ENCODE results near the gene ADGRV1.
"Not testable (repeated sequence)": the region's sequence is repeated elsewhere in the genome, so short reads cannot be mapped to it uniquely, and the experiment has no call there.

The ADGRV1 gene

GRCh38 chr5:91007780-91008402 lies 449.3 kb downstream of the ADGRV1 start:
- no peak for DNase-seq

GRCh38 chr5:91010090-91010489 lies 451.5 kb downstream of the ADGRV1 start:
- no peak for DNase-seq

- no peak for DNase-seq
Measured at GRCh38 chr5:91011029-91011428, 452.4 kb downstream of the ADGRV1 start.

GRCh38 chr5:91012867-91013266 lies 454.3 kb downstream of the ADGRV1 start:
- not testable (repeated sequence) for DNase-seq

GRCh38 chr5:91016322-91016721 lies 457.7 kb downstream of the ADGRV1 start:
- no peak for DNase-seq

GRCh38 chr5:91016954-91017700 lies 458.5 kb downstream of the ADGRV1 start:
- no peak for DNase-seq

- DNase-seq: no peak
Measured at GRCh38 chr5:91018200-91018599, 459.6 kb downstream of the ADGRV1 start.

- DNase-seq: no peak
Measured at GRCh38 chr5:91018712-91019371, 460.2 kb downstream of the ADGRV1 start.

GRCh38 chr5:91020065-91020800 lies 461.6 kb downstream of the ADGRV1 start:
- no peak for DNase-seq

GRCh38 chr5:91022518-91022917 lies 463.9 kb downstream of the ADGRV1 start:
- no peak for DNase-seq

GRCh38 chr5:91024206-91024605 lies 465.6 kb downstream of the ADGRV1 start:
- no peak for DNase-seq

- DNase-seq: no peak
Measured at GRCh38 chr5:91024727-91025126, 466.1 kb downstream of the ADGRV1 start.

- no peak for DNase-seq
Measured at GRCh38 chr5:91025449-91025848, 466.9 kb downstream of the ADGRV1 start.

GRCh38 chr5:91025956-91026355 lies 467.4 kb downstream of the ADGRV1 start:
- no peak for DNase-seq

- DNase-seq: no peak
Measured at GRCh38 chr5:91026466-91026865, 467.9 kb downstream of the ADGRV1 start.

- no peak for DNase-seq
Measured at GRCh38 chr5:91027405-91028139, 469.0 kb downstream of the ADGRV1 start.

GRCh38 chr5:91028499-91028956 lies 469.9 kb downstream of the ADGRV1 start:
- DNase-seq: no peak

GRCh38 chr5:91030521-91031401 lies 472.2 kb downstream of the ADGRV1 start:
- DNase-seq: no peak

- DNase-seq: no peak
Measured at GRCh38 chr5:91031402-91031752, 472.8 kb downstream of the ADGRV1 start.

GRCh38 chr5:91032125-91032524 lies 473.5 kb downstream of the ADGRV1 start:
- DNase-seq: no peak

GRCh38 chr5:91033370-91033769 lies 474.8 kb downstream of the ADGRV1 start:
- DNase-seq: no peak

All from stimulated activated CD4-positive, alpha-beta T cell treated with anti-CD3 and anti-CD28 coated beads, Interleukin-2, amount 100 ng/mL, for 48 hours (primary cell).